HT-29 (cell line): ENCODE measurements around the gene BCL2L12. TPM values are rescaled to one million over a fixed set of nuclear protein-coding genes. Genes with fewer than 3 reads are reported as not detected.
"Not testable (repeated sequence)": the region's sequence is repeated elsewhere in the genome, so short reads cannot be mapped to it uniquely, and the experiment has no call there.

Source experiments
- DNase-seq: peaks from one replicate; pipeline ENCODE4 v3.0.0-alpha.2; 2015; ENCODE audit warnings: low spot score
- small RNA-seq: library from RNA; depleted of rRNA; stranded (forward); fragments of <200 nt; gene quantifications from one replicate; pipeline ENCODE3, GENCODE V24; 2014
- total RNA-seq: library from RNA; depleted of rRNA; stranded (reverse); fragments of >200 nt; shearing (Covaris generic); gene quantifications from 2 replicates; pipeline ENCODE4 v1.2.3, GENCODE V29; 2014; rRNA removed

BCL2L12 gene
- total RNA-seq, 1 experiment from 2014 or later: 100 TPM

DNA sequence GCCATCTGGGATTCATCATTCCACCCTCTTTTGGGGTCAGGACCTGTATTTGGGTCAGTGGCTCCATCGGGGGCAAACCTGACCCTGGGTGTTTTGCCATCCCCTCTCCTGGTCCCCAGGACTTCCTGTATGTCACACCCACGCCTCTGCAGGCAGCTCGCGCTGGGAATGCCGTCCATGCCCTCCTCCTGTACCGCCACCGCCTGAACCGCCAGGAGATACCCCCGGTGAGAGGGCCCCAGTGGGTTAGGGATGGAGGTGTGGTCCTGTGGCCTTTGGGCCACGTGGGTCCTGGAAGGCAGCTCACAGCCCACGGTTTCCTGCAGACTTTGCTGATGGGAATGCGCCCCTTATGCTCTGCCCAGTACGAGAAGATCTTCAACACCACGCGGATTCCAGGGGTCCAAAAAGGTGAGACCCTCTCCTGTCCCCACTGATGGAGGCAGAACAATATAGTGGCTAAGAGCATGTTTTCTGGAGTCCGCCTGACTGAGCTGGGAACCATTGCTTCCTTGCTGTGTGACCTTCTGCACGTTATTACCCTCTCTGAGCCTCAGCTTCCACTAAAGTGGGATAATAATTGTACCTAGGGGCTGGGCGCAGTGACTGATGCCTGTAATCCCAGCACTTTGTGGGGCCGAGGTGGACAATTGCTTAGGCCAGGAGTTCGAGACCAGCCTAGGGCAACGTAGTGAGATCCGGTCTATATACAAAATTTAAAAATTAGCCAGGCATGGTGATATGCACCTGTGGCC, 39.3 kb downstream of the BCL2L12 start:
- no peak for DNase-seq

DNA sequence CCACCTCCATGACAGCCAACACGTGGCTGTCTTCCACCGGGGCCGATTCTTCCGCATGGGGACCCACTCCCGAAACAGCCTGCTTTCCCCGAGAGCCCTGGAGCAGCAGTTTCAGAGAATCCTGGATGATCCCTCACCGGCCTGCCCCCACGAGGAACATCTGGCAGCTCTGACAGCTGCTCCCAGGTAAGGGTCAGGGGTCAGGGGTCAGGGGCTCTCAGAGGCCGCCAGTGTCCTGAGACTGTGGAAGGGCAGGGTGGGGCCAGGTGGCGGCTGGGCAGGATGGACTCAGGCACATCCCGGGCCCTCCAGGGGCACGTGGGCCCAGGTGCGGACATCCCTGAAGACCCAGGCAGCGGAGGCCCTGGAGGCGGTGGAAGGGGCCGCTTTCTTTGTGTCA, 40.2 kb downstream of the BCL2L12 start:
- DNase-seq: no peak

DNA sequence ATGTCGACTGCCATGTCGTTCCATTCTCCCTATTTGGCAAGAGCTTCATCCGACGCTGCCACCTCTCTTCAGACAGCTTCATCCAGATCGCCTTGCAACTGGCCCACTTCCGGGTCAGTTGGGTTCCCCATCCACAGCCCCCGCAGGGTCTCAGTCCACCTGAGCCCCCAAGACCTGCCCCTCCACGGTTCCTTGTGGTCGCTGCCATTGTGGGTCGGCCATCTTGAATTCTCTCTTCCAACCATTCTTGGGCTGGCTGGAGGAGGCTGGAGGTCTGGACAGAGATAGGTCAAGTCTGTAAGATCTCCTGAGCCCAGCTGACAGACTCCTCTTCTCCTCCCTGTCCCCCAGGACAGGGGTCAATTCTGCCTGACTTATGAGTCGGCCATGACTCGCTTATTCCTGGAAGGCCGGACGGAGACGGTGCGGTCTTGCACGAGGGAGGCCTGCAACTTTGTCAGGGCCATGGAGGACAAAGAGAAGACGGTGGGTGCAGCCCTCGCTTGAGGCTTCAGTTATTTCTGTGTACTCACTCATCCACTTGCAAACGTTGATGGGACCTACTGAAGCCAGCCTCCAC, 44.7 kb downstream of the BCL2L12 start:
- DNase-seq: no peak

DNA sequence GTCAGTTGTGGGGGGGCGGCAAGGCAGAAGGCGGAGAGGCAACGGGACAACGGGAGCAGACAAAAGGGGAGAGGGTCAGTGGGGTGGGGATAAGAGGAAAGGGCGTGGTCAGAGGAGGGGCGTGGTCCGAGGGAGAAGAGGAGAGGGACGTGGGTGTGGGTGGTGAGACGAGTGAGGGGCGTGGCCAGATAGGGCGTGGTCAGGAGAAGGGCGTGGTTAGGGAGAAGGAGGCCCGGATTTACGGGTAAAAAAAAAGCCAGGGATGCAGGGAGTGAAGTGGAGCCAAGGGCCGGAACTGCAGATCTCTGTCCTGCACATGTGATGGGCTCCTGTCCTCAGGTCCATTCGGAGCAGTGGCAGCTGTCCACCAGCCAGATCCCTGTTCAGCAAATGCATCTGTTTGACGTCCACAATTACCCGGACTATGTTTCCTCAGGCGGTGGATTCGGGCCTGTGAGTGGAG, 46.7 kb downstream of the BCL2L12 start:
- peak; percentile 67 for DNase-seq

DNA sequence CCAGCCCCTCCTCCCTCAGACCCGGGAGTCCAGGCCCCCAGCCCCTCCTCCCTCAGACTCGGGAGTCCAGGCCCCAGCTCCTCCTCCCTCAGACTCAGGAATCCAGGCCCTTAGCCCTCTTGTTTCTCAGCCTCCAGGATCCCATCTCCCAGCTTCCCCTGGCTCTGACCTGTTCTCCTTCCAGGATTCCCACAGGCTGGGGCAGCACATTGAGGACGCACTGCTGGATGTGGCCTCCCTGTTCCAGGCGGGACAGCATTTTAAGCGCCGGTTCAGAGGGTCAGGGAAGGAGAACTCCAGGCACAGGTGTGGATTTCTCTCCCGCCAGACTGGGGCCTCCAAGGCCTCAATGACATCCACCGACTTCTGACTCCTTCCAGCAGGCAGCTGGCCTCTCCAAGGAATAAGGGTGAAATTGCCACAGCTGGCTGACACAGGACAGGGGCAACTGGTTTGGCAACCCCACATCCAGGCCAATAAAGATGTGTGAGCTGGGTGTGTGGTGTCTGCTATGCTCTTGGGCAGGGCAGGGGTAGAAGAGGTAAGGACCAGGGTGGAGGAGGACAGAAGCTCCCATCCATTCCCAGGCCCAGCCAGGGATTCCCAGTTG, 47.6 kb downstream of the BCL2L12 start:
- DNase-seq: peak; percentile 76

DNA sequence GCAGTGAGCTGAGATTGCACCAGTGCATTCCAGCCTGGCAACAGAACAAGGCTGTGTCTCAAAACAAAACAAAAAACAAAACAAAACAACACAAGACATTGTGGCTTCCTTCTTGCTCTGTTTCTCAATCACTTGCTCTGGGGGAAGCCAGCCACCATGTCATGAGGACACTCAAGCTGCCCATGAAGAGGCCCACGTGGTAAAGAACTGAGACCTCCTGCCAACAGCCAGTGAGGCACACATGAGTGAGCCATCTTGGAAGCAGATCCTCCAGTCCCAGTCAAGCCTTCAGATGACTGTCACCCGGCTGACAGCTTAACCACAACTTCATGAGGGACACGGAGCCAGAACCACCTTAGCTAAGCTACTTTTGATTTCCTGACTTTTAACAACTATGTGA, 50.4 kb downstream of the BCL2L12 start:
- DNase-seq: no peak

DNA sequence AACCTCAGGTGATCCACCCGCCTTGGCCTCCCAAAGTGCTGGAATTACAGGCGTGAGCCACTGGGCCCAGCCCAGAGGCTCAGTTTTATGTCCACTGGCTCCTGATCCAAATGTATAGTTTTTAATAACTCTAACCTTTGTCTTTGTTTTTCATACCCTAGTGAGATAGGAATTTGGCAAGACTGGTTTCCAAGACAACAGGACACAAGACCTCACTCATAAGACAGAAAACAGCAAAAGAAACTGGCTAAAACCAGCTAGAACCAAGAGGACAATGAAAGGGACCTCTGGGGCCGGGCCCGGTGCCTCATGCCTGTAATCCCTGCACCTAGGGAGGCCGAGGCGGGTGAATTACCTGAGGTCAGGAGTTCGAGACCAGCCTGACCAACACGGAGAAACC, 52.8 kb downstream of the BCL2L12 start:
- no peak for DNase-seq

DNA sequence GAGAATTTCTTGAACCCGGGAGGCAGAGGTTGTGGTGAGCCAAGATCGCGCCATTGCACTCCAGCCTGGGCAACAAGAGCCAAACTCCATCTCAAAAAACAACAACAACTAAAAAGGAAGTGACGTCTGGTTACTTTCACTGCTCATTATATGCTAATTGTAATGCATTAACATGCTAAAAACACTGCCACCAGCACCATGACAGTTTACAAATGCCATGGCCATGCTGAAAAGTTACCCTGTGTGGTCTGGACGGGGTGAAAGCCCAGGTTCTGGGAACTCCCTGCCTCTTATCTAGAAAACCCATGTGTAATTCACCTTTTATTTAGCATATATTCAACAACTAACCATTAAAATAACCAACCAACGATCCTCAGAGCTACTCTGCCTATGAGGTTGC, 53.3 kb downstream of the BCL2L12 start:
- no peak for DNase-seq

DNA sequence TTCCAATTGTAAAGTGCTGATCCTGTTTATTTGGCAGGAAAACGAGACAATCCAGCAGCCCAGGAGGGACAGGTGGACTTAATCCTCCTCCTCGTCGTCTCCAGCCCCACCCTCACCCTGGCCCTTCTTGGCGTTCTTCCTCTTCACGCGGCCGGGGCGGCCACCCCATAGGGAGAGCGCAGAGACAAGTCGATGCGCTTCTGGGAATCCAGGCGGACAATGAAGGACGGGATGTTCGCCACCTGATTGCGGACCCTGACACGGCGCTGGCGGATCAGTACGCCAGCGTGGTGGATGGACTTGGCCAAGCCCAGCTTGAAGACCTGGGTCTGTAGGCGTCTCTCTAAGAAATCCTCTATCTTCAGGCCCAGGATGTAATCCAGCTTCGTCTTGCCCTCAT, 53.7 kb downstream of the BCL2L12 start:
- DNase-seq: not testable (repeated sequence)

Small RNAs within 50 kb of the gene (small RNA-seq; reads per million reads assigned to genes)
- not detected for gene MIR5088

Other genes starting within 250 kb of the BCL2L12 start
- gene PTH2, start 242.5 kb upstream of the BCL2L12 start, total RNA-seq: not detected in 2 replicates
- not detected in 2 replicates for gene GFY, start 240.5 kb upstream of the BCL2L12 start, total RNA-seq
- gene SLC17A7, start 224.4 kb upstream of the BCL2L12 start, total RNA-seq: 0.13 and 0.18 TPM in 2 replicates
- 337 and 351 TPM in 2 replicates for gene PIH1D1, start 214.1 kb upstream of the BCL2L12 start, total RNA-seq
- gene ALDH16A1, start 212.7 kb upstream of the BCL2L12 start, total RNA-seq: 214 and 224 TPM in 2 replicates
- gene FLT3LG, start 191.7 kb upstream of the BCL2L12 start, total RNA-seq: 1.6 and 2.1 TPM in 2 replicates
- gene RPL13A, start 178.3 kb upstream of the BCL2L12 start, total RNA-seq: 7,406 and 7,983 TPM in 2 replicates
- gene RPS11, start 169.5 kb upstream of the BCL2L12 start, total RNA-seq: 5,724 and 5,984 TPM in 2 replicates
- gene FCGRT, start 153.3 kb upstream of the BCL2L12 start, total RNA-seq: 150 and 176 TPM in 2 replicates
- gene RCN3, start 137.9 kb upstream of the BCL2L12 start, total RNA-seq: 17.6 and 25.6 TPM in 2 replicates
- gene NOSIP, start 85.4 kb upstream of the BCL2L12 start, total RNA-seq: 247 and 262 TPM in 2 replicates
- 25.8 and 26.3 TPM in 2 replicates for gene PRRG2, start 84.6 kb upstream of the BCL2L12 start, total RNA-seq
- gene PRR12, start 74.8 kb upstream of the BCL2L12 start, total RNA-seq: 15.0 and 15.3 TPM in 2 replicates
- gene RRAS, start 25.8 kb upstream of the BCL2L12 start, total RNA-seq: 33.1 and 45.2 TPM in 2 replicates
- gene SCAF1, start 23.7 kb upstream of the BCL2L12 start, total RNA-seq: 58.6 and 67.6 TPM in 2 replicates
- 380 and 432 TPM in 2 replicates for gene IRF3, start 76 bp upstream of the BCL2L12 start, total RNA-seq
- gene PRMT1, start 11.3 kb downstream of the BCL2L12 start, total RNA-seq: 922 and 995 TPM in 2 replicates
- 9.2 and 10.0 TPM in 2 replicates for gene ADM5, start 23.7 kb downstream of the BCL2L12 start, total RNA-seq
- 0.47 and 1.4 TPM in 2 replicates for gene CPT1C, start 25.2 kb downstream of the BCL2L12 start, total RNA-seq
- gene TSKS, start 97.4 kb downstream of the BCL2L12 start, total RNA-seq: not detected in 2 replicates
- 122 and 131 TPM in 2 replicates for gene AP2A1, start 101.1 kb downstream of the BCL2L12 start, total RNA-seq
- gene FUZ, start 147.4 kb downstream of the BCL2L12 start, total RNA-seq: 2.0 and 3.1 TPM in 2 replicates
- gene MED25, start 152.4 kb downstream of the BCL2L12 start, total RNA-seq: 88.3 and 91.9 TPM in 2 replicates
- 188 and 218 TPM in 2 replicates for gene PTOV1, start 185.2 kb downstream of the BCL2L12 start, total RNA-seq
- gene PNKP, start 201.6 kb downstream of the BCL2L12 start, total RNA-seq: 215 and 243 TPM in 2 replicates
- gene AKT1S1, start 211.4 kb downstream of the BCL2L12 start, total RNA-seq: 89.9 and 96.4 TPM in 2 replicates
- 34.5 and 38.4 TPM in 2 replicates for gene TBC1D17, start 211.8 kb downstream of the BCL2L12 start, total RNA-seq
- gene IL4I1, start 231.0 kb downstream of the BCL2L12 start, total RNA-seq: 1.1 and 2.3 TPM in 2 replicates